GM21529 (cell line): ENCODE results near the gene HDAC3.

Experiments used
- ATAC-seq: cut with Tn5 transposase; IDR thresholded peaks from one replicate; pipeline ENCODE4 v1.9.1; 2021; ENCODE audit not compliant: unreplicated experiment

HDAC3 gene

DNA sequence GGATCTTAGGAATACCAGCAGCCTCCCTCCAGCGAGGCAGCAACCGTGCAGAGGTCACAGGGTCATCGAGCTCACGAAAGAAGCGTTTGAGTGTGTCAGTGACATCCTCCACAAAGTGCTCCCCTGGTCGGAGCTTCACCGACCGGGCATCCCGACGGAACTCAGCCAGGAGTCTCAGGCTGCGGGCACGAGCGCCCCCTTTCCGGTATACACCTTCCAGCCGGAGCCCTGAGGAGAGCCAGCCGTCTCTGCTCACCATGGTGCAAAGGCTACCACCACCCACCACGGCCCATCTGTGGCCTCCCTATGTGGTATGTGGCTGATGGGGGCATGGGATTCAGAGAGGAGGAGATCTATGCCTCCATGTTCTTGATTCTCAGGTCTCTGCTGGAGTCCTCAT lies 25.4 kb upstream of the HDAC3 start:
- ATAC-seq, result no peak

DNA sequence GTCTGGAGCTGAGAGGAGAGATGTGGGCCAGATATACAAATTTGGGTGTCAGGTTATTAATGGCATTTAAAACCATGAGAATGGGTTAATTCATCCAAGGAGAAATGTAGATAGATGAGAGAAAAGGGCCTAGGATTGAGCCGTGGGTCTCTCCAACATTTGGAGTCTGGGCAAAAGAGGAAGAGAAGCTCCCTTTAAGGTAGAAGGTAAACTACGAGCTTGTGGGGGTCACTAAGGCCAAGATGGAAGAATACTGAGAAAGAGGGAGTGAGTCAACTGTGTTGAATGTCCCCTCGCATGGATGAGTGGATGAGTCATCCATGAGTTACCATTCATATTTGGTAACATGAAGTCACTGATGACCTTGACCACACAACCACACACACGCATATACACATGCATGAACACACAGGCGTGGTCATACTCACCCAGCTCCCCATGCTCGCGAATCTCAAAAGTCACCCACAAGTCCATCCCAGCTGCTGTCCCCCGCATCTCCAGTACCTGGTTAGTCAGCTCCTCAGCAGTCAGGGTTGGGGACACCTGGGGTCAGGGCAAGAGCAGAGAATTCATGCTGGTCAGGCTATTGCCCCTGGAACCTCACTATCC lies 21.4 kb upstream of the HDAC3 start:
- peak; percentile 69 for ATAC-seq

DNA sequence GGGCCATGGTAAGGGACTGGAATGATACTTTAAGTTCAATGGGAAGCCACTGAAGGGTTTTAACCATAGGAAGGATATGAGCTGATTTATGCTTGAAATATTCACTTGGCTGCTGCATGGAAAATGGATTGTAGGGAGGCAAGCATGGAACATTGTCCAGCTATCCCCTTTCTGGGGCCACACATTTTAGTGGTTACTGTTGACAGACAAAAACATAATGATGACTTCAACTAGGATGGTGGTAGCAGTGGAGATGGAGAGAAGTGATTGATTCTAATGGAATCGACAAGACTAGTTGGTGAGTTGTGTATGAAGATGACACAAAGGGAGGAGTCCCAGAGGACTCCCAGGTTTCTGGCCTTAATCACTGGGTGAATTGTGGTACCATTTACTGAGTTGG lies 20.8 kb upstream of the HDAC3 start:
- ATAC-seq, result no peak

DNA sequence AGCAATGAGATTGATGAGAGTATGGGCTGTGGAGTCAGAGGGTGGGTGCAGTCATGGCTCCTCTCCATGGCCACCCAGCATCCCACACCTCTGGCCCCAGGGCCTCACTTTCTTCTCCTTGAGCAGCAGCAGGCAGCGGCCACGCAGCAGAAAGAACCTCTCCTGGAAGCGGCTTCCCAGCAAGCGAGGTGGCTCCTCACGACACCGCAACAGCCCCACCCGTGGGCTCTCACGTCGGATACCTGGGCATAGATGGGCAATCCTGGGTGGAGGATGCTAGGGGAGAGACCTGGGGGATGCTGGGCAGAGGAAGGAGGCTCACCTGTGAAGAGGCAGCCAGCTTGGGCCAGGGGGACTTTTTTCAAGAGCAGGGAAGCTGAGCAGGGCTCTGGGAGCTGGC lies 19.7 kb upstream of the HDAC3 start:
- no peak for ATAC-seq

DNA sequence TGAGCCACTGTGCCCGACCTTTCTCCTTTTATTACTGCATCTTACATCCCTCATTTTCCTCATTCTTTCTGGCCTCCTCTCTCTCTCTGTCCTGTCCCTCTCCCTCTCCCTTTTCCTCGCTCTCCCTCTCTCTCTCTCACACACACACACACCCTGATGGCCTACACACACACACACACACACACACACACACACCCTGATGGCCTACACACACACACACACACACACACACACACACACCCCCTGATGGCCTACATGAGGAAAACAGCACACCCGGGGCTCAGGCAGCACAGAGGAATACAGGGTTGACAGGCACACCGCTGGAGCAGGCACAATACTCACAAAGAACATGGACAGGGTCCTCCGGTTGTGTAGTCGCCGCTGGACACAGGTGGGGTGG lies 18.4 kb upstream of the HDAC3 start:
- no peak for ATAC-seq

DNA sequence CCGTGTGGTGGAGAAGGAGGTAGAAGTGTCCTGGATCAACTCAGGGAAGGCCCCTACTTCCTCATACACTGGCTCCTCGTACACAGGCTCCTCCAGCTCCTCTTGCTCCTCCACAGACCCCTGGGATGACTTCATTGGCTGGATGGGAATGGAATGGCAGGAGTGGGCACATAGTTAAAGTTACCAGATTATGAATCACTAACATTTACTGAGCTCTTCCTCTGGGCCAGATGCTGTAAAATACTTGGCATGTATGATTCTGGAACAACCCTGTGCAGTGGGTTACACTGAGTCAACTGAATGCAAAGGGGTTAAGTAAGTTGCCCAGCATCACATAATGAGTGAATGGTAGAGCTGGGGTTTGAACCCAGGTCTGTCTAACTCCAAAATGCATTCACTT lies 17.6 kb upstream of the HDAC3 start:
- no peak for ATAC-seq

DNA sequence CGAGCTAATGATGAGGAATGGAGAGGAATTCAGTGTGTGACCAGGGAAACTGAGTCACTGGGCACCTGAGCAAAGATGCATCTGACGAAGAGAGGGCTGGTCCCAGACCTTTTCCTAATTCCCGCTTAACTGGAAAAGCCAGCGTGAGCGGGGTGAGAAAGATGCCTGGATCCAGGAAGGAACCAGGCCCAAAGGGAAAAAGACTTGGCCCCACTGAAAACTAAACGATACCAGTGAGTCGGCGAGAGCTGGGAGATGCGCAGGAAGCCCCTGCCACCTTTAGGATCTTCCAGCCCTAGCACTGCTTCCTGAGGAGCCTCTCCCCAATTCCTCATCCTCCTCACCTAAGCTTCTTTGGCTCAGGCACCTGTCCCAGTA lies 15.1 kb upstream of the HDAC3 start:
- no peak for ATAC-seq

DNA sequence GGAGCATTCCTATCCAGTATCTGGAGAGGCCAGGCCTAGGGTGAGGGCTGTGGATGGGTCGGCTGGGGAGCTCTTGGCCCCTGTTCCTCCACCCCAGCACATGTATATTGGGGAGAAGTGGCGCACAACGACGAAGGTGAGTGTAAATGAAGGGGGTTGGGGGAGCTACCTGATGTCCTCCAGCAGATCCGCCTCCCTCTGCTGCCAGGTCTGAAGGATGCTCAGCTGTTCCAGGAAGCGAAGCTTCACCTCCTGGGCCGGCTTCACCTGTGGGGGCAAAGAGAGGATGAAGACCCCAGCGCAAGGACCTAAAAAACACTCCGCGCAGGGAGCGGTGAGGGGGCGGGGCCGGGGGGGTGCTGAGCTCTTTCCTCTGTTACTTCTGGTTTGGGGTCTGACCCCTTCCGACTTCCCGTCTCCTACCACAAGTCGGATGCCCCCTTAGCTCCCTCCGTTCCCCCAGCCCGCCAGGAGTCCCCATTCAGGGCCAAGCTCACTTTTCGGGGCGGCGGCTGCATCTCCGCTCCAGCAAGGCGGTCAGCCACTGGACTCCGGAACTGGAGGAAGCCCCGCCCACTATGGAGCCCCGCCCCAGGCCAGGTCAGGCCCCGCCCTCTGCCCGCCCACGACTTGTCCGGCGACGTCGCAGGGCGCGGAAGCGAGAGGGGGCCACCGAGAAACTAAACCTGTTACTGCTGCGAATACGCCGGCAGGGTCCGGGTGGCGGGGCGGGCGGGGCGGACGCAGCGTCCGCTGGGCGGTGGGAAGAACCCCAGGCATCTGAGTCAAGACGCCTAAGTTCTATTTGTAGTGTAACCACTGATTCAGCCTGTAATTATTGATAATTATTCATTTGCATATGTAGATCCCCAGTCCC lies 14.4 kb upstream of the HDAC3 start, which contains the start of gene FCHSD1:
TSS of gene FCHSD1 (minus strand) at position 568 of the 877 bp plus-strand sequence. CDS start at position 518, 50 bp downstream.
- ATAC-seq, result peak; percentile 95

DNA sequence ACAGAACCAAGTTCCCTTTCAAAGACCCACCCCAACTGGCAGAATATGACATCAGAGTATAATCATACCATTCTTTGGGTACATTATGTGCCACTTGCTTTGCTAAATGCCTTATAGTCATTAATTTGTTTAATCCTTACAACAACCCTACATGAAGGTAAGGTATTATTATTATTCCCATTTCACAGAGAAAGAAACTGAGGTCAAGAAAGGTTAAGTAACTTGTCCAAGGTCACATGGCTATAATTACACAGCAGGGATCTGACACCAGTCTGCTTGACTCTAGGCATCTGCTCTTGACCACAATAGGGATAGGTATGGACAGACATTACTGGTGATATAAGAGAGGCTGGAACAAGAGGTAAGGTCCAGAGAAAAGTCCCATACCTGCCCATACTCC lies 13.3 kb upstream of the HDAC3 start:
- no peak for ATAC-seq

DNA sequence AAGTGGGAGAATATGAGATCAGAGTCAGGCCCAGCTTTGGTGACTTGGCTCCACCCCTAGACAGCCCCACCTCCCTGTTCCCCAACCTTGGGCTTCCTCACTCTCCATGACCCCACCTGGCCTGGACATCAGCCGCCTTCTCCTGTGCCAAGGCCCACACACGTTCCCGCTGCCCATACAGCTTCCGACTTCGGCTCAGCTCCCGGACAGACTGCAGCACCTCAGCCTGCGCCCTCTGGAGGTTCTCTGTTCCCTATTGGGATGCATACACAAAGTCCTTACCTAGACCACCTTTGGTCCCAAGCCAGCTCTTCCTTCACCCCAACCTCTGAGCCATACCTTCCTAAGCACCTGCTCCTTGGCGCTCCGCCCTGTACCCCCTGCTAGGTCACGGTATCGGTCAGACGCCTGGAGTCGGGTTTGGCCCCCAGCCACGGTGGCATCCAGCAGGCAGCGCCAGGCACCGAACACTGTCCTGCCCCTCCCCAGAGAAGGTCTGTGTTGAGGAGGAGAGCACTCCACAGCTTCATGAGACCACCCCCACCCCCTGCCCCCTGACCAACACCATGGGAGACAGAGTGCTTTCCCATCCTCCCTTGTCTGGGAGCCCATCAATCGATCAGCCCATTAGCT lies 12.5 kb upstream of the HDAC3 start:
- ATAC-seq, result no peak

DNA sequence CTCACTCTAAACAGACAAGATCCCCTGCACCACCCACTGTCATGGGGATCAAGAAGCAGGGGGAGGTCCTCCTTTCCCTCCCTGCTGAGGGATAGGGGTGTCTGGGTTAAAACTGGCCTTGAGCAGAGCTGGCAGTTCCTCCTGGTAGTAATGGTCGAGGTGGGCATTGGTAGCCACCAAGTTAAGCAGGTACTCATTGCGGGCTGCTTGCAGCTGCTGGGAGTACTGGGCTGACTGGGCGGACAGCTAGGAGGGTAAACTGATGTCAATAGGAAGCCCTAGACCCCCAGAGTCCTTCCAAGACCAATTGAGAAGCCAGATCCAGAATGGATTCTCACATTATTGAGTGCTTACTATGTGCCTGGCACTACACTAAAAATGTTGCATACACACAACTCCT lies 11.2 kb upstream of the HDAC3 start:
- ATAC-seq, result no peak

DNA sequence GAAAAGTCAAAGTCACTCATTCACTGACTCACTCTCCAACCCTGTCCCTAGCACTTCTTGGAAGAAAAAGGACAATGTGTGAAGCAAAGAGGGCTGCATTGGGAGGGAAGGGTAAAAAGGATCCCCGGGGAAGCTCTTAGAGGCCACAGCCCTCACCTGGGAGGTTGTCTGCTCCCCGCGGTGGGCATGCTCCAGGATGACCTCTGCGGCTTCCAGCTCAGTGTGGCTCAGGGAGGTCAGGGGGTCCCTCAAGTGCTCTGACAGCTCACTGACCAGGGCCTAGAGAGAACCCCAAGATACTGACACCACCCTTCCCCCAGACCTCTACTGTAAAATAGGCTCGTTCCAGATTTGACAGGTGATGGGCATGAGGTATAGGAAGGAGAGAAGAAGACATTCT lies 10.6 kb upstream of the HDAC3 start:
- no peak for ATAC-seq

DNA sequence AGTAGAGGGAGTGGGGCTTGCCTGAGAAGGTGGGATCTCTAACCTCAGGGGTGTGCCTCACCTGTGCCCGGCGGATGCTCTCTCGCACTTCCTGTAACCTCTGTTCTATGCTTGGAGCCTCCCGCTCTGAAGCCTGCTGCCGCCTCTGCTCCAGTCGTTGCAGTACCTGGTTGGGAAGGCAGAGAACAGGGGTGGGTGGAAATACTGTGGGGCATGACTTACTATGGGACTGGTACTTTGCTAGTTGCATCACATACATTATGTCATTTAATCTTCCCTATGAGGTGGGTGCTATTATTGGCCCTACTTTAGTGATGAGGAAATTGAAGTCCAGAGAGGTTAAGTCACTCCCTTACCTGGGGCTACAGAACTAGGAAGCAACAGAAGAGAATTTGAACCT lies 9.4 kb upstream of the HDAC3 start:
- no peak for ATAC-seq

DNA sequence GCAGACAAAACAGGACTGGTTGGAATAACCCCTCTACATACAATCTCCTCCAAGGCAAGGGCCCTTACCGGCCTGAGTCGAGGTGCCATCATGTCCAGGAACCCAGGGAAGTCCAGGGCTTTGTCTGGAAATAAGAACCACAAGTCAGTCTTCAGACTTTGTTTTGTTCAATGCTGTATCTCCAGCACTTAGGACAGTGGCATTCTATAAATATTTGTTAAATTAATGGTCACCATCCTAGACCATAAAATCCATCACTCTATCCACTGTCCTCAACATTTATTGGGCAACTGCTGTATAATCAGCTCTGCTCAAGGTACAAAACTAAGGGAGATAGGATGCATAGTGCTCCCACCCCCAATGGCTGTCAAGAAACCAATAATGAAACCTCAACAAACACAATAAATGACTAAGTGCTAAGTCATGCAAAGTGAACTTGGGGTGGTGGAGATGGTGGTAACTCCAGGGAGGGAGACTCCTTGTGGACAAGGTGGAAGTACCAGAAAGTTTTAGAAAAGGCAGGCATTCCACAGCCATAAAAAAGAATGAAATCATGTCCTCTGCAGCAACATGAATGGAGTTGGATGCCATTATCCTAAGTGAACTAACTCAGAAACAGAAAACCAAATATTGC lies 5.1 kb upstream of the HDAC3 start:
- peak; percentile 53 for ATAC-seq

DNA sequence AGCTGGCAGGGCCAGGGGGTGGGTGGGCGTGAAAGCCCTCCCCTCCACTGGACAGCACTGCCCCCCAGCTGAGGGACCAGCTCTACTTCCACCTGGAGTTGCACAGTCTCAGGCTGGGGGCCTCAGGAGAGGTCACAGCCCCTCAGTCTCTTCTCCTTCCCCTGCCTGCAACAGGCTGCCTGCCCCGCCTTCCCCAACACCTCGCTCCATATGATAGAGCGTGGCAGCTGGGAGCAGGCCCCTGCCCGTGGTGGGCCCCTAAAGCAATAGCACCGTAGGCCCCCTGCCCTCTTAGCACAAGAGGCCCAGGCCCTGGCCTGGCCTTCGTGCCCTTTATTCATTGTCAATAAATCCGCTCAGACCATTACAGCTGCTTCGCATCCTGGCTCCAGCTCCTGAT lies 4.0 kb upstream of the HDAC3 start:
- no peak for ATAC-seq

DNA sequence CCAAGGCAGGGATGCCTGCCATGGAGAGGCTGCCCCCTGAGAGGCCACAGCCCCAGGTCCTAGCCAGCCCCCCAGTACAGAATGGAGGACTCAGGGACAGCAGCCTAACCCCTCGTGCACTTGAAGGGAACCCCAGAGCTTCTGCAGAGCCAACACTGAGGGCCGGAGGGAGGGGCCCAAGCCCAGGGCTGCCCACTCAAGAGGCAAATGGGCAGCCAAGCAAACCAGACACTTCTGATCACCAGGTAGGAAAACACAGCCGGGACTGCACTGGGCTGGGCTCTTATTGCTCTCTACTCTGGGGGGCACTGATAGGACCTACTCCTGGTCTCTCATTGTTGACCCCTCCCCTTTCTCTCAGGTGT lies 3.4 kb upstream of the HDAC3 start:
- ATAC-seq, result no peak

DNA sequence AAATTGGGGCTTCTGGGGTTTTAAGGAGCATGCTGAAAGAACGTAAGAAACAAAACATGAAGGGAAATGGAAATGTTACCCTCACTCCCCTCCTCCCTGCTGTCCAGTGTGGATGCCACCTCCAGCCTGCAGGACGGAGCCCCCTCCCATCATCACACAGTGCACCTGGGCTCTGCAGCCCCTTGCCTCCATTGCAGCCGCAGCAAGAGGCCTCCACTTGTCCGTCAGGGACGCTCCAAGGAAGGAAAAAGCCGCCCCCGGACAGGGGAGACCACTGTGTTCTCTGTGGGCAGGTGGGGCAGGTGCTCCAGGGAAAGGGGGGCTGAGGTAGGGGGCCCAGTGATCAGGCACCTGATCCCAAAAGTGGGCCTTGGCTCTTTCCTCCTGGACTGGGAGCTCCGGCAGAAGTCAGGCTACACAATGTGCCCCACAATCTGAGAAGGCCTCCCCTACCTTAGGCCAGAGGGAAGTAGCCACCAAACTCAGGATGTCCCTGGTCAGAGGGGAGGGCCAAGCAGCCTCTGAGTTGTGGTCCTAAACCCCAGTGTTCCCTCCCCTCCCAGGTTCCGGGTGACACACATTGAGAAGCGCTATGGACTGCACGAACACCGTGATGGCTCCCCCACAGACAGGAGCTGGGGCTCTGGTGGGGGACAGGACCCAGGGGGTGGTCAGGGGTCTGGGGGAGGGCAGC lies 2.9 kb upstream of the HDAC3 start:
- ATAC-seq, result no peak

DNA sequence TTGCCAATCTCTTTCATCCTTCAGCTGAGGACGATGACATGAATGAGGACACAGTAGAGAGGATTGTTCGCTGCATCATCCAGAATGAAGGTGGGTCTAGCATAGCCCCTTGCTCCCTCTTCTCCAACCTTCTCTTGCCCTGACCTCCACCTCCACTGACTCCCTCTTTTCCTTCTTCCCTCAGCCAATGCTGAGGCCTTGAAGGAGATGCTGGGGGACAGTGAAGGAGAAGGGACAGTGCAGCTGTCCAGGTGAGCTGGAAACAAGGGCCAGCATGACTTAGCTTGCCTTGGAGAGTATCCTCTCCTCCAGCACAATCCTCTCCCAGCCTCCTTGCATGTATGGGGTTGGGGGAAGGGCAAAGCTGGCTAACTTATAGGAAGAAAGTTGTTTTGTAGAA lies 2.1 kb upstream of the HDAC3 start:
- ATAC-seq, result no peak

DNA sequence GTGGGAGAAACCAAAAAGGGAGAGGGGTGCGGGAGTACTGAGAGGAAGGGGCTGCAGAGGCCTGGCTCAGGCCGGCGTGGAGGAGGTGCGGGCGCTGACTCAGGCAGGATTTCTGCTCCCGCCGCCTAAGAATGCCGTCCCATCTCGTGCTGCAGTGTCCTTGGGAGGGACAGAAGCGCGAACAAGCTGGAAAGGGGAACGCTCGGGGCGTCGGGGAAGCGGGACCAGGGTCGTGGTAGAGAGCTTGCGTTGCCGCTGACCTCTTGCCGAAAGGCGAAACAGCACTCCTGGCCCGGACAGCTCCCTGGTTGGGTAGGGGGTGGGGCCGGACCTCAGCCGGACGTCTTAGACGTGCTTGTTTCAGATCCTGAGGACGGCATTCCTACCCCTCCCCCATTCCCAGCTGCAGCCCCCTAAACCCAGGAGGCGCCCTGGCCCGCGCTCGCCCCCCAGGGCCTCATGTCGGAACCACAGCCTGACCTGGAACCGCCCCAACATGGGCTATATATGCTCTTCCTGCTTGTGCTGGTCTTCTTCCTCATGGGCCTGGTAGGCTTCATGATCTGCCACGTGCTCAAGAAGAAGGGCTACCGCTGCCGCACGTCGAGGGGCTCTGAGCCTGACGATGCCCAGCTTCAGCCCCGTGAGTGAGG lies 1.2 kb upstream of the HDAC3 start:
- ATAC-seq, result peak; percentile 34

DNA sequence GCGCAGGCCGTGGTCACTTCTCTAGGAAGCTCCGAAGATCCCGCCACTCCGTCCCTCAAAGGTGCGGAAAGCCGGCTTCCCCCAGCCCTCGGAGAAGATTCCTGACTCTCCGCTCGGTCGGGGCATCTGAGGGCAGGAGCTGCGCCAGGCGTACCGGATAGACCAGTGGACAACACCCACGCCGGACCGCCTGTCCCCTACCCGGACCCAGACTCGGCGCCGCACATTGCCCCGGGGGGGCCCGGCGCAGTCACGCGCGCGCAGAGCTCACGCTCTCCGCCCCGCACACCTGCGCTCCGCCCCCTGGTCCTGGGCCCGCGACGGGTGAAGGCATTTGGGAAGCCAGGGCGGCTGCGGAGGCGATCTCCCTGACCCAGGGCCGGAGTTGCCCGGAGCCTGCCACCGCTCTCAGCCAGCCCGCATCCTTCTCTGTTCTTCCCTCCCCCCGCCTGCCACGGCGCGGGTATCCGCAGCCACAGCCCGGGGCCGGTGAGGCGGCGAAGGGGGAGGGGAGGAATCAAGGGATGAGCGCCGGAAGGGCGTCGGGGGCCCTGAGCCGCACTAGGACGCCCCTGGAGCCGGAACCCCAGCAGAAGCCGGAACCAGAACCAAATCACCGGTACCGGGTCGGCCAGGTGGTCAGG lies 596 bp upstream of the HDAC3 start:
- ATAC-seq, result peak; percentile 20
